ENCODE data around the gene LPIN1. TPM values are rescaled to one million over a fixed set of nuclear protein-coding genes. Genes with fewer than 3 reads are reported as not detected.

LPIN1 gene
- total RNA-seq, 1 experiment from 2014 or later: 13.9 TPM

GRCh38 chr2:11713815-11714214, 32.6 kb upstream of the LPIN1 start (continued):
- no peak for TF ChIP-seq NFE2L1 (CRISPR knock-in tag; IDR thresholded peaks at IDR 0.05)
- TF ChIP-seq CDX4 (CRISPR knock-in tag; IDR thresholded peaks at IDR 0.05; ENCODE audit: borderline replicate concordance): no peak
- no peak for TF ChIP-seq ZBTB43 (CRISPR knock-in tag; IDR thresholded peaks at IDR 0.05)
- TF ChIP-seq NR2C2 (CRISPR knock-in tag; IDR thresholded peaks at IDR 0.05): no peak
- TF ChIP-seq, protein P1, sequence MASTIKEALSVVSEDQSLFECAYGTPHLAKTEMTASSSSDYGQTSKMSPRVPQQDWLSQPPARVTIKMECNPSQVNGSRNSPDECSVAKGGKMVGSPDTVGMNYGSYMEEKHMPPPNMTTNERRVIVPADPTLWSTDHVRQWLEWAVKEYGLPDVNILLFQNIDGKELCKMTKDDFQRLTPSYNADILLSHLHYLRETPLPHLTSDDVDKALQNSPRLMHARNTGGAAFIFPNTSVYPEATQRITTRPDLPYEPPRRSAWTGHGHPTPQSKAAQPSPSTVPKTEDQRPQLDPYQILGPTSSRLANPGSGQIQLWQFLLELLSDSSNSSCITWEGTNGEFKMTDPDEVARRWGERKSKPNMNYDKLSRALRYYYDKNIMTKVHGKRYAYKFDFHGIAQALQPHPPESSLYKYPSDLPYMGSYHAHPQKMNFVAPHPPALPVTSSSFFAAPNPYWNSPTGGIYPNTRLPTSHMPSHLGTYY (CRISPR knock-in tag; IDR thresholded peaks at IDR 0.05): no peak
- TF ChIP-seq, protein P2, sequence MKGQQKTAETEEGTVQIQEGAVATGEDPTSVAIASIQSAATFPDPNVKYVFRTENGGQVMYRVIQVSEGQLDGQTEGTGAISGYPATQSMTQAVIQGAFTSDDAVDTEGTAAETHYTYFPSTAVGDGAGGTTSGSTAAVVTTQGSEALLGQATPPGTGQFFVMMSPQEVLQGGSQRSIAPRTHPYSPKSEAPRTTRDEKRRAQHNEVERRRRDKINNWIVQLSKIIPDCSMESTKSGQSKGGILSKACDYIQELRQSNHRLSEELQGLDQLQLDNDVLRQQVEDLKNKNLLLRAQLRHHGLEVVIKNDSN (CRISPR knock-in tag; IDR thresholded peaks at IDR 0.05): no peak

DNA sequence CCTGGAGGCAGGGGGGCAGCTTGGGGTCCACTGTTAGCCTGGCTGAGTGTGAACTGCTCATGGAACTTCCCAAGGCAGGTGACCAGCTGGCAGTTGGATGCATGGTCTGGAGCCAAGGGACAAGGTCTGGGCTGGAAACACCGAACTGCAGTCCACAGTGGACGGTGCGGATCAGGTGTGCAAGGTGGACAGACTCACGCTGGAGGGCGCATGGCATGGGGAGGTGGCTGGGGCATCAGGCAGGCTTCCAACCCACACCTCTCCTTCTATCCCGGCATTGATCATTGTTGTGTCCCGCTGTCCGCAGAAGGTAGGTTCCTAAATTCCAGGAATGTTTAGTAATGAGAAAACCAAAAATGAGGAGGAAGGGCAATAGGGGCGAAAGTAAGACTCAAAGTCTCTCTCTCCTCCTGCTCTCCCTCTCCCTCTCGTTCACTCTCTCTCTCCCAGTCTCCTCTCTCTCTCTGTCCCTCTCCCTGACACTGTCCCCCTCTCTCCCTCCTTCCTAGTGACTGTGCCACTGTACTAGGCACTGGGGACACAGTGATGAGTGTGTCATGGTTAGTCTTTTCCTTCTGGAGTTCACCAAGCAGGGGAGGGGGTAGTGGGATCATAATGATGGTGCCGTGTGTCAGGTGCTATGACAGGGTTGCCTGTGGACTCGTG, 30.3 kb upstream of the LPIN1 start:
- ChIA-PET POLR2A (no interaction called here), CTCF (no interaction called here)
- TF ChIP-seq NFATC4 (CRISPR knock-in tag; IDR thresholded peaks at IDR 0.05) (no peak), MXD4 (CRISPR knock-in tag; IDR thresholded peaks at IDR 0.05; ENCODE audit: borderline replicate concordance) (no peak), TCF7 (CRISPR knock-in tag; IDR thresholded peaks at IDR 0.05; ENCODE audit: low read depth) (no peak), ELF4 (CRISPR knock-in tag; IDR thresholded peaks at IDR 0.05; ENCODE audit: low read depth) (no peak)
- H3K9me3 Mint-ChIP-seq: no peaks in the 10 kb centered on the region
- DNase-seq (ENCODE audit: low spot score) (no peak), ATAC-seq (no peak)
- H3K36me3 Mint-ChIP-seq: no peaks in the 10 kb centered on the region
- H3K4me3 Mint-ChIP-seq: no peak overlapping the region
- no peaks in the 10 kb centered on the region for H3K27me3 Mint-ChIP-seq (ENCODE audit: low read depth)
- 0 out of 2 replicates have a peak, but pooled peaks cover 2% of the 10 kb centered on the region for H3K4me1 Mint-ChIP-seq
- no peak overlapping the region for H3K27ac Mint-ChIP-seq

DNA sequence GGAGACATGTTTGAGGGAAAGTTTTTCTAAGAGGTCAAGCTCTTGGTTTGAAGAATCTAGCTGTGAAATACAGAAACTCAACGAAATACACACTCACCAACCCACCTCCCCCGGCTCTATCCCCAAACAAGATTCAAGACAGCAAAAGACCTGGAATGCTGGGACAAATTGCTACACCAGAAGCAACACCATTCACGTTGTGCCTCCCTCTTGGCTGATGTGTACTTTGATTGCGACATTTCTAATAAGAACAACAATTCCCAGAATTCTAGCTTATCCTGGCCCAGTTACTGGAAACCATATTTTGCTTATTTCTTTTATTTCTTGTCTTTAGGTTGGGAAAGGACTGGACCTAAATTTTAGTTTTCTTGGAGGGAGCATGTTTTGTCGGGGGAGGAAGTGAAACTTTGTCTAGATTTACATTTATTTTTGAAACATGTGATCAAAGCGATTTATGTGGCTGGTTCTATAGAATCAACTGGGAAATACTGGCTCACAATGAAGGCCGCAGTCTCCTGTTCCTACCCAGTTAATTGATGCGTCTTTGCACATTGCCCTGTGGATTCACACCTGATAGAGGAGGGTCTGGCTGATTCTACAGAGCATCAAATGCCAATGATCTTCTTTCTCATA, 29.6 kb upstream of the LPIN1 start:
- Mint-ChIP-seq H3K4me3 (no peak overlapping the region), H3K4me1 (0 out of 2 replicates have a peak, but pooled peaks cover 2% of the 10 kb centered on the region), H3K27me3 (ENCODE audit: low read depth) (no peaks in the 10 kb centered on the region), H3K36me3 (no peaks in the 10 kb centered on the region), H3K9me3 (no peaks in the 10 kb centered on the region), H3K27ac (no peak overlapping the region)
- ChIA-PET CTCF (no interaction called here), POLR2A (no interaction called here)
- DNase-seq (ENCODE audit: low spot score) (no peak), ATAC-seq (no peak)
- TF ChIP-seq JAZF1 (CRISPR knock-in tag; IDR thresholded peaks at IDR 0.05) (no peak), GABPB1 (CRISPR knock-in tag; IDR thresholded peaks at IDR 0.05) (peak; percentile 63)

DNA sequence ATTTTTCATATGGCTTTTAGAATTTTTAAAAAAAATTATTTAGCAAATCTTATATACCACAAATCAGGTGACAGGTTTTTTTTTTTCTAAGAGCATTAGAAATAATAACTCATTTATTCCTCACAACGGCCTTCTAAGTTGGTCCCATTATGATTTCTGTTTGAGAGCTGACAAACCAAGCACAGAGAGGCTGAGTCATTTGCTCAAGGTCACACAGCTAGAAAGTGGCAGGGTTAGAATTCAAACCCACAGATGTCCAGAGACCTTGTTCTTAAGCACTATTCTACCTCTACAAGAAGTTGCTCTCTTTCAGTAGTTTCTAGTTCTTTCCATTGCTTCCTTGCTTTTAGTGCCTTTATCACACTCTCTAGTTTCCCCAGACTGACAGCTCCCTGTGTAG, 28.8 kb upstream of the LPIN1 start:
- Mint-ChIP-seq H3K36me3 (no peaks in the 10 kb centered on the region), H3K4me1 (peaks cover 6% of the 10 kb centered on the region; the same call in 1 of the 2 replicates), H3K27ac (no peak overlapping the region), H3K9me3 (no peaks in the 10 kb centered on the region), H3K4me3 (no peak overlapping the region), H3K27me3 (ENCODE audit: low read depth) (no peaks in the 10 kb centered on the region)
- POLR2A ChIA-PET: no interaction called here
- CTCF ChIA-PET: interaction anchor here (0.9 to 1.9 kb wide), 3 partner anchors 21 to 62 kb away, joined by 3 to 5 read pairs (median 3); no protein-coding TSS in a partner anchor
- no peak for DNase-seq (ENCODE audit: low spot score)
- no peak for ATAC-seq
- TF ChIP-seq, protein P3, sequence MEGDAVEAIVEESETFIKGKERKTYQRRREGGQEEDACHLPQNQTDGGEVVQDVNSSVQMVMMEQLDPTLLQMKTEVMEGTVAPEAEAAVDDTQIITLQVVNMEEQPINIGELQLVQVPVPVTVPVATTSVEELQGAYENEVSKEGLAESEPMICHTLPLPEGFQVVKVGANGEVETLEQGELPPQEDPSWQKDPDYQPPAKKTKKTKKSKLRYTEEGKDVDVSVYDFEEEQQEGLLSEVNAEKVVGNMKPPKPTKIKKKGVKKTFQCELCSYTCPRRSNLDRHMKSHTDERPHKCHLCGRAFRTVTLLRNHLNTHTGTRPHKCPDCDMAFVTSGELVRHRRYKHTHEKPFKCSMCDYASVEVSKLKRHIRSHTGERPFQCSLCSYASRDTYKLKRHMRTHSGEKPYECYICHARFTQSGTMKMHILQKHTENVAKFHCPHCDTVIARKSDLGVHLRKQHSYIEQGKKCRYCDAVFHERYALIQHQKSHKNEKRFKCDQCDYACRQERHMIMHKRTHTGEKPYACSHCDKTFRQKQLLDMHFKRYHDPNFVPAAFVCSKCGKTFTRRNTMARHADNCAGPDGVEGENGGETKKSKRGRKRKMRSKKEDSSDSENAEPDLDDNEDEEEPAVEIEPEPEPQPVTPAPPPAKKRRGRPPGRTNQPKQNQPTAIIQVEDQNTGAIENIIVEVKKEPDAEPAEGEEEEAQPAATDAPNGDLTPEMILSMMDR (IDR thresholded peaks at IDR 0.05): no peak
- TF ChIP-seq NR3C1 (CRISPR knock-in tag; conservative IDR thresholded peaks at IDR 0.05; ENCODE audit: low read depth) (no peak), TEAD1 (CRISPR knock-in tag; IDR thresholded peaks at IDR 0.05) (no peak), PREB (CRISPR knock-in tag; IDR thresholded peaks at IDR 0.05; ENCODE audit: borderline replicate concordance) (no peak), ZNF138 (CRISPR knock-in tag; conservative IDR thresholded peaks at IDR 0.05) (no peak), ZMAT4 (CRISPR knock-in tag; IDR thresholded peaks at IDR 0.05) (no peak), SP1 (CRISPR knock-in tag; conservative IDR thresholded peaks at IDR 0.05) (no peak)
- TF ChIP-seq, protein P4, sequence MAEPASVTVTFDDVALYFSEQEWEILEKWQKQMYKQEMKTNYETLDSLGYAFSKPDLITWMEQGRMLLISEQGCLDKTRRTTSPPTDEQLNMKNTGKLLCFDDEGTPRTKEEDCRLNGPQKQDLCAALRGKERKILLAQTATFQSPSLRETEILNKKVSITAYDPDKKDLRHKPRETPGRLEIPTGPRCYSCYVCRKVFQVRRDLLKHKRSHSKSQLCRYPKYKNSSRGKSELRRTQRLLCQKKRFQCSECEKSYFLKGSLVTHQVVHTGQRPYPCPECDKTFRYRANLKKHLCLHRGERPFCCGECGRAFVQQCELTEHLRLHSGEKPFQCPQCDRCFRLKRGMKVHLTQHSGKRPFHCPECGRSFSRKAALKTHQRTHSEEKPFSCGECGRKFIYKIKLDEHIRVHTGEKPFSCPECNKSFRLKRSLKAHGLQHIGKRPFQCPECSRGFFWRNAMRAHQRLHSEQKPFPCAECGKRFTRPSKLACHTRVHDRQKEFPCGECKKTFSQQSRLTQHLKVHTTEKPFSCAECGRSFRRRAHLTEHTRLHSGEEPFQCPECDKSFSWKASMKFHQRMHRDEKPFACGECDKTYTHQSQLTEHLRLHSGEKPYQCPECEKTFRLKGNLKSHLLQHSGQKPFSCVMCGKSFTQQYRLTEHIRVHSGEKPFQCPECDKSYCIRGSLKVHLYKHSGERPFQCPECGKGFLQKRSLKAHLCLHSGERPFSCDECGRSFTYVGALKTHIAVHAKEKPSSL (CRISPR knock-in tag; conservative IDR thresholded peaks at IDR 0.05): no peak
